ENCODE data around the gene SGPP2.
"Not testable (repeated sequence)": the region's sequence is repeated elsewhere in the genome, so short reads cannot be mapped to it uniquely, and the experiment has no call there.

SGPP2 gene

DNA sequence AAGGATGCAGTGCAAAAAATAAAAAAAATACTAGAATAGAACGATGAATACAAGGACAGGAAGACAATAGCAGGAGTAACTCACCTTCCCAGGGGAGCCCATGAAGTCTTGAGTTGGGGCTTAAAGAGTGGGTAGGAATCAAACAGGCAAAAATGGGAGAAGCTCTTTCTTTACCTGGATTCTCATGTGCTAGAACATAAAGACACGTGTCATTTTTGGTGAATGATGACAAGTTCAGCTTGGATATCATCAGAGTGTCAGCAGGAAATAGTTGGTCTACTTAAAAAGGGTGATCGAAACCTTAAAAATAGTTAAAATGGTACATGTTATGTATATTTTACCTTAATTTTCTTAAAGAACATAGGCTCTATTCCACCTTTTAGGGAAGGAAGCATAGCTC lies 5.7 kb downstream of the SGPP2 start:
- no peak for DNase-seq

DNA sequence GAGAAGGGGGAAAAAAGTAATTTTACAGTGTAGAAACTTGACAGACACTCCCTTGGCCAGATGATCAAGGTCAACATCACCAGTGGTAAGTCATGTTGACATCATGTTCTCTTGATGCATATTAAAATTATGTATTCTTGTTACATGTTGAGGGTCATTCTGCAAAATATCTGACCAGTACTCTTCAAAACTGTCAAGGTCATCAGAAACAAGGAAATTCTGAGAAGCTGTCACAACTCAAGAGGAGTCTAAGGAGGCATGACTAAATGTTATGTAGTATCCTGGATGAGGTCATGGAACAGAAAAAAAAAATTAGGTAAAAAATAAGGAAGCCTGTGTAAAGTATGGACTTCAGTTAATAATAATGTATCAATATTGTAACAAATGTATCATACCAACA lies 6.3 kb downstream of the SGPP2 start:
- DNase-seq: no peak

DNA sequence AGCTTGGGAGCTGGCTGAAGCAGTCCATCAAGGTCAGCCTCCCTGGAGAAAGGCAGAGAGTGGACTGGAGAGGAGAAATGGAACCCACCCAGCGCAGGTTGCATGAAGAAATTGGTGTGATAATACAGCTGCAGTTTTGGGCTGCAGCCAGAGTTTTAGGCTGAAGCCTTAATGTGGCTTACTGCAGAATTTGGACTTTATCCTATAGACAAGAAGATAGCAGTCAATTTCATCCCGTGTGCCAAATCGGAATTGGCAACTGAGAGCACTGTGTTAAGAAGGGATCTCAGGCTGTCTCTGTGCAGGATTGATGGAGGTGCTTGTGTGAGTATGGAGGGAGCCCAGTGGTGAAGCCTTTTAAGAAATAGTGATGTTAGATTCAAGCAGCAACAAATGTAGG lies 7.5 kb downstream of the SGPP2 start:
- no peak for DNase-seq

DNA sequence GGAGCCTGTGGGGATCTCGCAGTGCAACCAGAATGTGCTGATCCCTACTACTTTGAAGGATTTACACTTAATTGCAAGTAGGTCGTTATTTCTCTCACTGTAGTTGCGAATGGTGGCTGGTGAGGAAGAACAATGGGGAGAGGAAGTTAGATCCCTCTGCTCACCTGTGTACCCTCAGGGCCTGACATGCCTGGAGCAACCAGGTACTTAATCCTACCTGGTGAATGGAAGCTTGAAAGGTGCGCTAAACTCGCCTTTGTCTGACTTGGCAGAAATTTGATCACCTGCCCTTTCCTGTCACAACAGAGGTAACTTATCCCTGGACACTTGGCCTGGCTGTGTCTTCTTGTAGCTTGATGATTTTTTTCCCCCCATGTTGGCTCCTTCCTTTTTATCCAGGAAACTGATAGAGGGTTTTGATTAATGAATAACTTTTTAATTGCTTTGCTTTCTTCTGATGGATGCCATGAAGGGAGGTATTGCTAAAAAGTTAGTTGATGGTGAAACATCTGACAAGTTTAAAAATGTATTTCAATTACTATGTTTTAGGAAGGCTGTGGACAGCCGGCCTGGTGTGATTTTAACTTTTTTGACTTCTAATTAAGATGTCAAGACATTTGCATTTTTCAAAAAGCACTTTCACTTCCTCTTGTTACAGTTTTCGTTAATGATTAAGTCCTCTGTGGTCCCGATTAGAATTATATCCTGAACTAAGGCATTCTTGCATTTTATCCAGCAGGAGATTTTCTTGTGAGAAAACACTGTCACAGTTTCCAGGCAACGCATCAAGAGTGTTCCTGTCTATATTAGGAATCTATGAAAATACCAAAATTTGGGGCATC lies 9.2 kb downstream of the SGPP2 start:
- no peak for DNase-seq

DNA sequence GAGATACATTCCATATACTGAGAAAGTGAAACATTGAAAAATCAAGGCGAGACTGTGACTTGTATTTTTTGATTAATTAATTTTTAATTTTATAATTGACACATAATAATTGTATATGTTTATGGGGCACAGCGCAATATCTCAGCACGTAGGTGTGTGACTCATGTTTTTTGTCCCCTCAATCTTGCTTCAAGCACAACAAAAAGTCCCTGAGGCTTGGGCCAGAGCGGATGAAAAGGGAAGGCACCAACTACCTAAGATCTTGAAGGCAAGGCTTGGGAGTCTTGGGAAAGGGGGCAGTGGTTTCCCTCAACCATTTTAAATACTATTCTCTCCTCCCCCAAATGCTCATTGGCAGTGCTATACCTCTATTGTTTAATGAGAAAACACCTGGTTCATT lies 9.9 kb downstream of the SGPP2 start:
- no peak for DNase-seq

DNA sequence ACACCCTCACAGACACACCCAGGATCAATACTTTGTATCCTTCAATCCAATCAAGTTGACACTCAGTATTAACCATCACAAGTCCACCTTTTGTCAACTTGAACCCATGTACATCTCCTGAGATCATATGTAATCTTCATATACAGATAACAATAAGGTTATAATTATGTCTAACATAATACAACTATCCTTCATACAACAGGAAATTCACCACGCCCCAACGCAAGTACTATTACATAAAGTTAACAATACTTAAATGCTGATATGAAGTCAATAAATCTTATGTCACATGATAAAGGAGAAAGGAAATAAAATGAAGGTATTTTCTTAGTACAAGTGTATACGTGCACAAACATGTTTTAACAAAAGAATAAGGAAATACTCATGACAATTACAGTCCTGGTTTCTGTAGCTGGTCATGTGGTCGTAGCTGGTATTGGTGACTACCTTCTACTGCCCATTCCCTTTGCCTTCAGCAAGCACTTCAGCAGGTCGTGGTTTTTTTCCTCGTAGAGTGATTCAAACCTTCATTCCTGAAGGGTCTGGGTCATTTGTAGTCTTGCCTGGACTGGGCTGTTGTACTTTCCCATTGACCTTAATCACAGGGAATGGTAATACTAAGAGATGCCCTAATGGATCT lies 11.2 kb downstream of the SGPP2 start:
- not testable (repeated sequence) for DNase-seq

DNA sequence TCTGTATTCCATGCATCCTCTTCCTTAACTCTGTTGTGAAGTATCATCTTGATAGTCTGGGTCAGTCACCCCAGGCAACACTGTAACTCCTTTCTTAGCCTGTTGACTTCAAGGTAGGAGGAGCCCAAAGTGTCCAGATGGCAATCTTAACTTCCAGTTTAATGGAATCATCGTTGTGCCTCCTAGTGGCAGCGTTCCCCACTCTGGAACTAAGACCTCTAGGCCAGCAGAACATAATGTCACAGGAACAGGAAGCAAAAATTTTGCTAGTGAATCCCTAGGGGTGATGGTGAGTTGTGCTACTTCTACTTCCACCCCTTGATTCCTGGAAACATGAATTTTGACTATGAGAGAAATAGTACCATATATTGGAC lies 11.7 kb downstream of the SGPP2 start:
- DNase-seq: no peak

DNA sequence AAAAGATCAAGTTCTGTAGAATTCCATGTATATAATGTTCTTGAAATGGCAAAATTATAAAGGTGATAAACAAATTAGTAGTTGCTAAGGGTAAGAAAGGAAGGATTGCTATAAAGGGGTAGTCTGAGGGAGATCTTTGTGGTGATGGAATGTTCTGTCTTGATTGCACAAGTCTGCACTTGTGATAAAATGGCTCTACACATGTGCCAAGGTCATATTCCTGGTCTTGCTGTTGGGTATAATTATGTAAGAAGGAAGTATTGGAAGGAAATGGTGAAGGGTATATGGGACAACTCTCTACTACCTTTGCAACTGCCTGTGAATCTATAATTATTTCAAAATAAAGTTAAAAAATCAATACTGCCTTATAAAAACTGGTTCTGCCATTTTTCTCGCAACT lies 15.3 kb downstream of the SGPP2 start:
- no peak for DNase-seq

DNA sequence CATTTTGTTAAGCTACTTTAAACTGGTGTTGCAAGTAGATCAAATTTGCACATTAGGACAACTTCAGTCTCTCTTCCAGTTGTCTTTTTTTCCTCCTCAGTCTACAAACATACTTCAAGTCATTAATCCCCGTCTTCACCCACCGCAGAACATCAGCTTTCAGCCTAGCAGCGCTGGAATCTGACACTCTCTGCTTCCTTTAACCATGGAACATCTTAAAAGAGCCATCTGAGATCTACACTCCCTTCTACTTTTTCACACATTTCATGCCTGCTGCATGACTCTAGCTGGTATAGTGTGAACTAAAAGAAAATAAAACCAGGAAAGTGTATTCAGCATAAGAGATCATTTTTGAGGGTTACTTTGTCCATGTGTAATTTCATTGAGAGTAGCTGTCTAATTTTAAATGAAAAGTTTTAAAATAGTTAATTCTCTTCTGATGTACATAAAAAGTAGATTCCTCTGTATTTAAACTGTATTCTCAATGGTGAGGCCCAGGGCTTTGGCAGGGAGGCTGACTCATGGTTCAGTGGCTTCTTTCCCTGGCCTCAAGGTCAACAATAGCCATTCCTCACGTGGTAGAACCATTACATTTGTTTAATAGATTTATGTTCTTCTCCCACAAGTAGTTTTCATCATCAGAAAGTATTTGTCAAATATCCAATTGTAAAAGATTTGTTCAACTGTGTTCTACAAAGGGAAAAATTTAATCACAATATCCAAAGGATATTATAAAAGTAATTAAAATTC lies 16.5 kb downstream of the SGPP2 start:
- no peak for DNase-seq

DNA sequence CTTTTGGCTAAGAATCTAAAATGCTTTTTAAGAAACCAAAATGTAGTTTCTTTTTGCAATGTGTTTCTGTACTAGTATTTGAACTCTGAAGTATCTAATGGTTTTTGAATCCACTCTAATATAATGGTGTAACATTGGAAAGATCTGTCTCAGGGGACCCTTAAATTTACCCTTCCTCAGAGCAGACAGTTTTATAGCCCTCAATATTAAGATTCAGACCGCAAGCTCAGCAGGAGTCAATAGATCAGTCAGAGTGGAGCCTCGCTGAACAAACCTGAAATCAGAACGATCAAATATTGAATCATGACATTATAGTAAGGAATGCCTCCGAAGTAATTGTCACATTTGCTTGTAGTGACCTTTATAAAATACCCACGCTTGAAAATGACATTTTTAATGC lies 18.3 kb downstream of the SGPP2 start:
- no peak for DNase-seq

DNA sequence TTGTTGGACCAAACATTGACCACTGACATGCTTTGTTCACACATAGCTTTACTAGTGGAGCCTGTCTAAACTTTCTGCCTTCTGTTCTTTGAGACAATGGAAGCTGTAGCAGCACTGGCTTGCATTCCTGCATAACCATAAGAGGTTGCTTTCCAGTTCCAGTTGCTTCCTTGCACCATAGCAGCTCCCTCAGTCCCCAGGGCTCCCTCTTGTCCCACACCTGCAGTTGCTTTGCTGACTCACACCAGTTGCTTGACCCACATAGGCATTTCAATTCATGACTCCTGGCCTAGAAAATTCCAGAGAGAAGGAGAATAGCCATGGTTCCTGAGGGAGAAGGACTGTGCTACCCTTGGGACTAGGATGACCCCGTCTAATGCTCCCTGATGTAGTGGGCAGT lies 20.9 kb downstream of the SGPP2 start:
- DNase-seq: no peak

DNA sequence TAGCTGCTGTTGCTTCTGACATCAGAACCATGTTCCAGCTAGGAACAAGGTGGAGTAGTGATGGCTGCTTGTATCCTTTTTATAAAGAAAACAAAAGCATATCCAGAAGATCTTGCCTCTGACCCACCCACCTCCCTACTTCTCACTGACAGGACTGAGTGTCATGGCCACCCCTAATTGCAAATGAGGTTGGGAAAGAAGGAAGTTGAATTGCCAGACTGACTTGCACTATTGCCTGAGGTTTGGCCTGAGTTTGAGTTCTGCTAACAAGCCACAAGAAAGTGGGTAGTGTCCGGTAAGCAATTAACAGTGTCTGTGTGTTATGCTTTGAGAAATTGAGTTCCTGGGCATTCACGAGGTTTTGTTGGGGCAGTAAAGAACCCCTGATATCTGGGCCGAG lies 22.8 kb downstream of the SGPP2 start:
- DNase-seq: no peak

DNA sequence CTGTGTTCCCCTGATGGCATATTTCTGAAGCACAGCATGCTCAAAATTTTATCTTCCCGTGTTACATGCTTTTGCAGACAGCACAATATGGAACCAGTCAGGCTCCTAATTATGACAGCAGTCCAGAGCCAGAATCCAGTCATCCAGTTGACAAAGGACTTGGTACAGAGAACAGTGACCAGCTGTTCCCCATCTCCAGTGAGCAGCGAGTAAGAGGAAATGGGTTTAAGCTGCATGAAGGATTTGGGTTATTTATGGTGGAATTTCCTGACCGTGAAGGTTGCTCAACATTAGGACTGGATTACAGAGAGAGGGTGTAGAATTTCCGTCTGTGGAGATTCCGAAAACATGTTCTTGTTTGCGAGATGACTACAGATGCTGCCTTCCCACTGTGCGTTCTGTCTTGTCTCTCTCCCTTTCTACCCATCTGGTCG lies 24.4 kb downstream of the SGPP2 start:
- DNase-seq: no peak

DNA sequence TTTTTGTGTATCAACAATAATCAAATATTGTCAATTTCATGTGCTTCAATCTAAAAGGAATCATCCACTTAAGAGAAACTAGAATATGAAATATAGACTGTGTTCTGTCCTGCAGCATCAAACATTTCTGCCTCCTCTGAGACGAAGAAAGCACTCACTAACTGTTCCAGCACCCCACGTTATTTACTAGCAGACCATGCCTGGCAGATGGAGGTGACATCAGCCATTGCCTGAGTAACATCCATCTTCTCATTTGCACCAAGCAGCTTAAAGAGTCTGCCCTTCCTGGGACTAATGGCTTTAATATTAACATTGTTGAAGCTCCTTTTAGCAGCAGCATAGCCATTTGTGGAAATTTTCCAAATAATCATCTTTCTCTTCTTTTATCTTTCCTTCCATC lies 25.7 kb downstream of the SGPP2 start:
- DNase-seq: no peak

DNA sequence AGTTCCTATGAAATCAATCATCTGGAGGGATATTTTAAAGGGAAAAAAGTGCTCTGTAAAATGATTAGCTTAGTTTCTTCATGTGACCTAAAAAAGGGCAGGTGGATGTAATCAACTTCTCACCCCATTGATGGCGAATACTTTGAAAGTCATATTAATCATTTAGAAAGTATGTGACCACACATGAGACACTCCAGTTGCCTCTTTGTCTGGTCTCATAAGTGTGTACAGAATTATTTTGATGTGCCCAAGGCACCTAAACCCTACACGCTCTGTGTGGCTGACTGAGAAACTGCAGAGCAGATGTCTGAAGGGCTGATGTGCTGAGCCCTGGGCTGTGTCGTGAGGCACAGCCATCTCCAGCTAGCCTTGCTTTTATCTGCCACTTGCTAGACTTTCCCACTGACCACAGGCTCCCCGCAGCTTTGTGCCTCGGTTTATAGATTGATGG lies 26.9 kb downstream of the SGPP2 start:
- no peak for DNase-seq

DNA sequence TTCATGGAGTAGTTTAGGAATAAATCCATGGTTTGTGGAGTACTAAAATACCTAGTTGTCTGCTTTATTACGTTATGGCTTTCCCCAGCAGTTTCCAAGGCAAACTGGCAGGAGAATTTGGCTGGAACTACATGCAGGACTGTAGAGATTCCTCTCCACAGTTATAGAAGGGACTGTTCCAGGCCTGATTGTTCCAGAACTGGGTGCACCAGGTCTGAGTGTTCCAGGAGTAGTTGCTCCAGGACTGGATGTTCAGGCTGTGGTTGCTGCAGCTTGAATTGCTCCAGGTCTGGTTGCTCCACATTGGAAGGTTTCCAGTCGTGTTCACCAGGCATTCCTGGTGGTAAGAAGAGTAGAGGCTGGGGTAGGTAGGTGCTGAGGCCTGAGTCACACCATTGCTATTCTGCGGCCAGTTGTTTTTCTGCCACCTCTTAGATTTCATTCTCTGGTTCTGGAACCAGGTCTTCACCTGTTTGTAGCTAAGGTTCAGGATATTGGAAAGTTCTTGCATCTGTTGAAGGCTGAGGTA lies 28.1 kb downstream of the SGPP2 start:
- no peak for DNase-seq

DNA sequence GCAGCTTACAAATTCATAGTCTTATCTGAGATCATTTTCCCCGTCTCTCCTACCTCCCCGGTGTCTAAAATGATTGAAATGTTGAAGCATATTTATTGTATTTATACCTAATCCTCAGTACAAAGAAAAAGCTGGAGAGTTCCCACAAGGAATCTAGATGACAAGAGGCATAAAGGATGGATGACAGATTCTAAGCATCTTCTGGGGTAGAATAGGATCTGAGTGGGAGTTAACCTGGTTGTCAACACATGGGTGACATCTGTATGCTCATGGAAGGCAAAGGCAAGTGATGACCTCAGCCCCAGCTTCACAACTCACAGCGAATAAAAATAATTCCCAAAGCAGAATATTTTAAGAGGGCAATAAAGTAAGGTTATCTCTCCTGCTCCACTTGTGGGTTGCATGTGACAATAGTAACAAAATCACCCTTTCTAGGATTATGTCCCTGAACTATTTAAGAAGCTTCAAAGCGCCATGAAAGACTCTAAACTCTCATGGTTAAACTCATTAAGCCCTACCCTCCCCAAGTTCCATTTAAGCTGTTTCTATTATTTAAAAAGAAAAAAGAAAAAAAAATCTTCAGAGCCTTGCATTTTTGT lies 32.2 kb downstream of the SGPP2 start:
- DNase-seq: no peak

DNA sequence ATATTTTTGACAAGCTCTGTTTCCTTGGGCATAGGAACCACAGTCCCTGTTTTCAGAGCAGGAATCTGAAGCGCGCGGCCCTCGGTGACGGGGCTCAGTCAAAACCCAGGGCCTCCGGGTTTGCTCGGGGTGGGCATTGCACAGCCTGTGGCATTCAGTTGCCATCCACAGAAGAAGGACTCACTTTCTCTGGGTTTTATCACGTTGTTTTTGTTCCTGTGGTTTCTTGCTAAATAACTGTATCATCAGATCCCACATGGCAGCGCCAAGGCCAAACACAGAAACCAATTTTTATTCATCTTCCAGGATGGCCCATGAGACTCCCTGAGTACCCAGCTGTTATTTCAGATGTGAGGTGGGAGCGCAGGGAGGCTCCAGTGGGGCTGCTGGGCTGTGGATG lies 35.6 kb downstream of the SGPP2 start:
- no peak for DNase-seq

DNA sequence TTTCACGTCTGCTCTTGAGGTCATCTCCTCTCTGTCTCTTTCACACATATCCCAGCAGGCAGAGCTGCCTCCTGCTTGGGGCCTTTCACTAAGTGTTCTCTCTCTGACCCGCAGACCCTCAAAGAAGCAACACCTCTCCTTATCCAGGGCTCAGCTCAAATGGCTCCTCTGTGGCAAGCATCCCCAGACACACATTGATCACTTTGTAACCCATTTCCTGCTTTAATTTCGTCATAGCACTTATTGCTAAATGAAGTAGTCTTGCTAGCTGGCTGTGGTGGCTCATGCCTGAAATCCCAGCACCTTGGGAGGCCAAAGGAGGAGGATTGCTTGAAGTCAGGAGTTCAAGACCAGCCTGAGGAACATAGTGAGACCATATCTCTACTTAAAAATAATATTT lies 41.4 kb downstream of the SGPP2 start:
- no peak for DNase-seq

DNA sequence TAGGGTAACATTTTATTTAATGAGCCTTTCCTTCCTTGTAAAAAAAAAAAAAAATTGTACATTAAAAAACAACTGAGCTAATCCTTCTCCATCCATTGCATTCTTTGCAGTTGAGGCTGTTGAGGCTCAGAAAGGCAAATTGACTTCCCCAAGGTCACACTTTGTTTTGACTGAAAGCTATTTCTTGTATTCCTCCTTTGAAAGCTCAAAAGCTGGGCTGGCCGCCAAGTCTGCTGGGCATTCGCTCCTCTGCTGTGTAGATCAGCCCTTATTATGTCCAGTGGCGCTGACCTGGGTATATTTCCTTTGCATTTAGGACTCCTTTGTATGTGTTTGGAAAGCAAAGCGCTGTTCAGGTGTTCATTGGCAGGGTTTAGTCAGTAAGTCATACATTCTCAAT lies 44.0 kb downstream of the SGPP2 start:
- DNase-seq: no peak

DNA sequence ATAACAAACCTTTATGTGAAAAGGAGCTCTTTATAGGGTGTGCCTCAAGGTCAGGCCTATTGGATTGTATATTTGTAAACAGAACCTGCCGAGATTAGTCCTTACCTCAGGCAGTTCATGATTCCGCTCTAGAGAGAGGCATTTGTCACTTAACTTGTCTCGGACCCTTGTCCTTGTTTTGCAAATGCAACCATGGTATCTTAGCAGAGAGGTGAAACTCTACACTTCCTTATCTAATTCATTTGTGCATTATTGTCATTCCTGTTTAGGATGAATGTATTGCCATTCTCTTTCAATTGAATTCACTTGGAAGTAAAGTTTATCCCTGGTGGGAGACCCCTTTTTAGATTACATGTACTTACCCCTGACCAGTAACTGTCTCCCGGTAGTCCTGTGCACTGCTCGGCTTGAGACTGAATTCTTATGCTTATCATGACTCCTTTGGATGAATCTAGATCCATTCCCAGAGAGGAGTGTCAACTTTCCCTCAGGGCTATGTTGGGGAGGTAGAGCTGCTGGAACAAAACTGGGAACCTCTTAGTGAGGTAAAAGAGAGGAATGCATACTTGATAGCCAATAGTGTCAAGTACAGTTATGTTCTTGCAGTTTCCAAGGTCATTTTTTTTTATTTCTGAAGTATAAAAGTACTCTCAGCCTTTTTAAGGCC lies 46.6 kb downstream of the SGPP2 start:
- no peak for DNase-seq

DNA sequence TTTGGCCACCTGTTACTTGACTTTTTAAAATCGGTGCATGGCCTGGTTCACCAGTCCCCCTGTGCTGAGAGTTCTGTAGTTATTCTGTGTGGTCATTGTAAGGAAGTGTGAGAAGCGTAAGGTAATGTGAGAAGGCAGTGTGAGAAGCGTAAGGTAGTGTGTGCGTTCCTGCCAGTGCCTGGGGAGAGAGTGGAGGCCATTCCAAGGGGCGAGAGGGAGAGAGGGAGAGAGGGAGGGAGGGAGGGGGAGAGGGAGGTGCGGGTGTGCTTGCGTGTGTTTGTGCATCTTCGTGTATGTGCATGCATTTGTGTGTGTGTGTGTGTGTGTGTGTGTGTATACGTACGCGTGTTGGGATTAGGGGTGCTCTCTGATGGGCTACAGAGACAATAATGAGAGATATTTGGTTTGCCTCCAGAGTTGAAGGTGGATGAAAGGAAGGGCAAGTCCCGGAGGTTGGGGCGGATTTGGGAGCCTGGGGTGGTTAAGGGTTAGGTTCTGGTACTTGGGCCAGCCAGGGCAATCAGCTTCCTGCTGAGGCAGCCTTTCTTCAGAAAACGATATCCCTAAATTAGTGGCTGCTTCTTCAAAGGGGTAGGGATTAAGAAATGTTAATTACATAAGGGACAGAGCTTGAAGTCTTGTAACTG lies 53.7 kb downstream of the SGPP2 start:
- DNase-seq: no peak
